Measurements from ENCODE around the gene ALK.

ALK gene

GRCh38 chr2:29363111-29363510 is 558.3 kb downstream of the ALK start:
- DNase-seq (ENCODE audit: low read depth): no peak

DNA sequence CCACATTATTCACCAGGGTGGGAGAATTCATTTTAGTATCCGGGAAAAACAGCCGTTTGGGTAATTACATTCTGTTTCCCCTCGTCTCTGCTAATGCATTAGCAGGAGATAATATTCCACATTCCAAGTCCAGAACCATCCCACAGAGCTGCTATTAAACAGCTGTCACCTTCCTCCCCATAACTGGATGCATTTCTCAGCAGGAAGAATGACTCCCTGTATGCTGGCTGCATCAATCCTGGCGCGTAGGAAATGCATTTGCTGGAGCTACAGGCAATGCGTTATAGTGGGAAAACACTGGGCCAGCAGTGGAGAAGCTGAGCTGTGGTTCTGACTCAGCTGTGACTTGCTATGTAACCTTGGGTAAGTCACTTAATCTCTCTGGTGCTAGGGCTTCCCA is 560.2 kb downstream of the ALK start:
- DNase-seq (ENCODE audit: low read depth): no peak

DNA sequence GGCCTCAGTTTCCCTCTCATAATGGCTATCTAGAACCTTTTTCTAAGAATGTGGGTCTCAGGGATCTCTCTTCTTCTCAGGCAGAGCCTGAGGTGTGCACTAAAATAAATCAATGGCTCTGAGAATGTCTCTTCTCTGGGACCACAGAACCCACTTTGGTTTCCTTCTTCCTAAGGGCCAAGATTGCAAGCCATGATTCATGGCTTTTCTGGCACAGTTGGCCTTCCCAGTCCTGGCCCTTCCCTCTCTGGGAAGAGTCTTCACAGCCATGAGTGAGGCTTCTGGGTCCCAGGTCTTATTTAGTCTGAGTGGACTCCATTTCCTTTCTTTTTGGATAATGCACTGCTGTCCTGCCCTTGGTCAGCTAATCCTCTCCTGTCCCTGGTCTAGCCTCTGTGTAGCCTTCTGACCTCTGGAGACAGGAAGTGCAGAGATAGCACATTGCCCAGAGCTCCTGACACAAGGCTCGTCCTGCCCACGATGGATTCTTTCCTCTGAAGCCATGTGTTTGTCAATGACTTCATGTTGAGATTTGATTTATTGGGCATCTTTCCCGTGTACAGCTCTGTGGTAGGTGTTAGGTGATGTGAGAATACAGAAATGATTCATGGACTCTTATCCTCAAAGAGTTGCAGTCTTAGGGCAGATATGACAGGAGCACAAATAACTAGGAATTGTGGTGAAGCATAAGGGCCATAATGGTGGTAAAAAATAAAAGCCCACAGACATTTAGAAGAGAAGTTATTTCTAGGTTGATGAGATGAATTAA is 561.2 kb downstream of the ALK start:
- no peak for DNase-seq (ENCODE audit: low read depth)

- no peak for DNase-seq (ENCODE audit: low read depth)
Observed at GRCh38 chr2:29353403-29353991, 567.9 kb downstream of the ALK start.

DNA sequence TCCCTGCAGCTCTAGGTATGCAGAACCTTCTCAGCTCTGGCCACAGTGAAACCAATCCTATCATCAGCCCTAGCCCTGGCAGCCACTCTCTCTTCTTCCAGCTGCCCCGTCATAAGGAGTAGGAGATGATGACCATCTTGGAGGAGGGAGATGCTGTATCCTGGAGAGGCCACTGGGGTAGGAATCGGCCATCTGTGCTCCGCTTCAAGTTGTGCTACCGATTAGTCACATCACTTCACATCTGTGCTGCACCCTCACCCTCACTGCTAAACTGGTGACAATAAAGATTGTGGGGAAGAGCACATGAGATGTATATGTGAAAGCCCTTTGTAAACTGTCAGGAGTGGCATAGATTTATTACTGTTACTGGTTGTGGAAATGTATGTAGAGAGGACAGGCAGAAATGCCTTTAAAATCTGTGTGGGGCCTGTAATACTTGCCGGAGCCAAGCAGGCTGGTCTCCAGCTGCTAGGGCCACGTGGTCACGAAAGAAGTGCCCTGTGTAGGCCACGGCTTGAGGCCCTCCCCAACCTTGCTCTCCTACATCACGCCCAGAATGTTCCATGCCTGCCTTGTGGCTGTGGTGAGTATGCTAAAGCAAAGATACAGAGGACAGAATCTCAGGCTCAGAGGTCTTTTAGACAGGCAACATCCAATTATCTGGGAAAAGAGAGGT is 569.3 kb downstream of the ALK start:
- DNase-seq (ENCODE audit: low read depth): no peak

- no peak for DNase-seq (ENCODE audit: low read depth)
Observed at GRCh38 chr2:29351248-29351647, 570.1 kb downstream of the ALK start.

GRCh38 chr2:29349316-29350030 is 571.9 kb downstream of the ALK start:
- DNase-seq (ENCODE audit: low read depth): no peak

GRCh38 chr2:29347774-29348461 is 573.5 kb downstream of the ALK start:
- DNase-seq (ENCODE audit: low read depth): no peak

GRCh38 chr2:29345236-29345635 is 576.1 kb downstream of the ALK start:
- DNase-seq (ENCODE audit: low read depth): no peak

- DNase-seq (ENCODE audit: low read depth): no peak
Observed at GRCh38 chr2:29343830-29344229, 577.6 kb downstream of the ALK start.

- no peak for DNase-seq (ENCODE audit: low read depth)
Observed at GRCh38 chr2:29336341-29337241, 584.8 kb downstream of the ALK start.

DNA sequence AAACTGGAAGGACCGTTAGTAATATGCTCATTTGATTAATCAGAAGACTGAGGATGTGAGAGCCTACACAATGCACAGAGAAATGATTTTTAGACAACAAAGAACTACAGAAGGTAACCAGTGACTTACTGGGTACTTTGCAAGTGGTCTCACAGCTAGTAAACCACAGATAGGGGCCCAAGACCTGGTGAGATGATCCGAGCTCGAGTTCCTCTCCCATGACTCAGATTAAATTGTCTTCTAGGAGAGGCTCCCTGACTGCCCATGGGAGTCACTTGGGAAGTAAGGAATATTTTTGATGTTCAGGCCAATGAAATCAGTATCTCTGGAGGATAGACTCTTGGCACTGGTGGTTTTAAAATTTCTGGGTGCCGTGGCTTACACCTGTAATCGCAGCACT is 586.0 kb downstream of the ALK start:
- no peak for DNase-seq (ENCODE audit: low read depth)

GRCh38 chr2:29334706-29335105 is 586.7 kb downstream of the ALK start:
- no peak for DNase-seq (ENCODE audit: low read depth)

- DNase-seq (ENCODE audit: low read depth): no peak
Observed at GRCh38 chr2:29332540-29332939, 588.8 kb downstream of the ALK start.

- DNase-seq (ENCODE audit: low read depth): no peak
Observed at GRCh38 chr2:29329899-29330298, 591.5 kb downstream of the ALK start.

GRCh38 chr2:29326926-29327325 is 594.5 kb downstream of the ALK start:
- no peak for DNase-seq (ENCODE audit: low read depth)

DNA sequence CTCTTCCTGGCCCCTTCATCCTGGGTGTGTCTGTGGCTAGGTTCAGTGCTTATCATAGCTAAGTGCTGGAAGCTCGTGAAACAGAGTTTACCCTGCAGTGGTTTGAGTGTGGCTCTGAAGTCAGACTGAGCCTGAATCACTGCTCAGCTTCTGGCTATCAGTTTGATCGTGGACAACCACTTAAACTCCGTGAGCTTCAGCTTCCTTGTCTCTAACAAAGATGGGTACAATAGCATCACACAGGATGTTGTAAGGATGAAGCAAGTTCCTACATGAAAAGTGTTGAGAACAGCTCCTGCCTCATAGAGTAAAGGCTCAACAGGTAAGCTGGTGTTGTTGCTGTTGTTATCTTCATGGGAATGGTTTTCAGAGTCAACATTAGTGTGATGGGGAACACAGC is 595.8 kb downstream of the ALK start:
- DNase-seq (ENCODE audit: low read depth): no peak

GRCh38 chr2:29323961-29324360 is 597.4 kb downstream of the ALK start:
- no peak for DNase-seq (ENCODE audit: low read depth)

GRCh38 chr2:29323301-29323700 is 598.1 kb downstream of the ALK start:
- no peak for DNase-seq (ENCODE audit: low read depth)

GRCh38 chr2:29322011-29322410 is 599.4 kb downstream of the ALK start:
- no peak for DNase-seq (ENCODE audit: low read depth)
